Measurements from ENCODE around the gene ST3GAL6.

GRCh38 chr3:98755601-98756000 is 7.5 kb upstream of the ST3GAL6 start:
- TF ChIP-seq CTCF (IDR thresholded peaks at IDR 0.05 in 4 of 5, conservative IDR thresholded peaks at IDR 0.05 in 1 of 5): no peak
- no peak for TF ChIP-seq POLR2A (IDR thresholded peaks at IDR 0.05)

Measured in gastrocnemius medialis (tissue), 4 donors.